ENCODE data around the gene ATP9B.
"Not testable (repeated sequence)": the region's sequence is repeated elsewhere in the genome, so short reads cannot be mapped to it uniquely, and the experiment has no call there.

ATP9B gene

DNA sequence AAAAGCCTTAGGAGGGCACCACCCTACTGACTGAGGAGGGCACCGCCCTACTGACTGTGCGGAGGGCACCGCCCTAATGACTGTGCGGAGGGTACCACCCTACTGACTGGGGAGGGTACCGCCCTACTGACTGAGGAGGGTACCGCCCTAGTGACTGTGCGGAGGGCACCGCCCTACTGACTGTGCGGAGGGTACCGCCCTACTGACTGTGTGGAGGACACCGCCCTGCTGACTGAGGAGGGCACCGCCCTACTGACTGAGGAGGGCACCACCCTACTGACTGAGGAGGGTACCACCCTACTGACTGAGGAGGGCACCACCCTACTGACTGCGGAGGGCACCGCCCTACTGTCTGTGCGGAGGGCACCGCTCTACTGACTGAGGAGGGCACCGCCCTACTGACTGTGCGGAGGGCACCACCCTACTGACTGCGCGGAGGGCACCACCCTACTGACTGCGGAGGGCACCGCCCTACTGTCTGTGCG is 176.4 kb downstream of the ATP9B start:
- no peak for DNase-seq (ENCODE audit: low read depth)

GRCh38 chr18:79246309-79247108 is 177.3 kb downstream of the ATP9B start:
- DNase-seq (ENCODE audit: low read depth) = peak; percentile 68

DNA sequence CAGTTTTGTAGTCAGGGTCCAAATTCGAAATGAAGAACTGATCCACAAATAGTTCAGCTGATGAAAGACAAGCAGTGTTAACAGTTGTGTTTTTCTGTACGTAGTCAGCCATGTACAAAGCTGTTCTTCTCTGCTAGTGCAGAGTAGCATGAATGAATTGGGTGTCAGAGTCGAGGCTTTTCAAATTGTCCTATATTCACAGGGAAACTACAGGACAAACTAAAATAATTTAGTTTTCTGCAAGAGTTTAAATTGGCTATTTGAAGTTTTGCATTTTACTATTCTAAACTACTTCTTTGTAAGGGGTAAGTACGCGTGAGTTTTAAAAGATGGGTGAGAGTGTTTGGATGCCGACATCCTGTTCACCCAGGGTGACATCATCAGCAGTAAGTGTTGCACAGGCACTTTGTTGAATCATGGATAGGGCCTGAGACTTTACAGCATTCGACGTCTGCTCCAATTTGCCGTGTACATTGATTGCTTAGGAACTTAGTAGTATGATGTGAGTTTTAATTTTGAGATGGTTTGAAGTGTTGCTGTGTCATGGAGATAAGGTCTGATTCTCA is 179.4 kb downstream of the ATP9B start:
- DNase-seq (ENCODE audit: low read depth) = peak; percentile 11

DNA sequence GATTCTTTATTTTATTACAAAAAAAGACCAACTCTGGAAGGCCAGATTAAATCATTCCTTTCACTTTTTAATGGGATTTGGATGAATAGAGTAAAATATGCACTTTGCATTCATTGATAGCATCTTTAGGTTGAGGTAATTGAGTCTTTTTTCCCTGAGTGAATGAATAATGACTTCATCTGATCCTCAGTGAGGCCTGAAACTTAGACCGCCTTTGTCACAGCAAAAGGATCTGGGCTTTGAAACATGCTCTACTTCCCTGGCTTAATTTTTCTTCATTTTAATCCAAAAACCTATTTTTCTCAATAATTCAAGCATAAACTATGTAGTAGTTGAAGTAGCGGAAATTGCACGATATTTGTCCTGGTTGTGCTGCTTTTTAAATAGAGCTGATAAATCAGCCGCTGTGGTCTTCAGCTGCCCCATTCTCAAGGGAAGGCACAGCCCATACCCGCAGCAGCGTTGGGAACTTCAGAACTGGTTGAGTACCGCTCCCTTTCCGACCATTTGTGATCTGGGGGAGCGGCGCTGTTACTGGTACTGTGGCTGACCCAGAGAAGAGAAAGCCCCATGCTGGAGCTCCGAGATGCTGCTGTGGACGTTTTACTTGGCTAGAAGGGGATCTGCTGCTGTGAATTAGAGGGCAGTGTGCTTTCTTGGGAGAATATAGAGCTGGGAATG is 181.2 kb downstream of the ATP9B start:
- DNase-seq (ENCODE audit: low read depth) = no peak

GRCh38 chr18:79251021-79251420 is 181.8 kb downstream of the ATP9B start:
- no peak for DNase-seq (ENCODE audit: low read depth)

DNA sequence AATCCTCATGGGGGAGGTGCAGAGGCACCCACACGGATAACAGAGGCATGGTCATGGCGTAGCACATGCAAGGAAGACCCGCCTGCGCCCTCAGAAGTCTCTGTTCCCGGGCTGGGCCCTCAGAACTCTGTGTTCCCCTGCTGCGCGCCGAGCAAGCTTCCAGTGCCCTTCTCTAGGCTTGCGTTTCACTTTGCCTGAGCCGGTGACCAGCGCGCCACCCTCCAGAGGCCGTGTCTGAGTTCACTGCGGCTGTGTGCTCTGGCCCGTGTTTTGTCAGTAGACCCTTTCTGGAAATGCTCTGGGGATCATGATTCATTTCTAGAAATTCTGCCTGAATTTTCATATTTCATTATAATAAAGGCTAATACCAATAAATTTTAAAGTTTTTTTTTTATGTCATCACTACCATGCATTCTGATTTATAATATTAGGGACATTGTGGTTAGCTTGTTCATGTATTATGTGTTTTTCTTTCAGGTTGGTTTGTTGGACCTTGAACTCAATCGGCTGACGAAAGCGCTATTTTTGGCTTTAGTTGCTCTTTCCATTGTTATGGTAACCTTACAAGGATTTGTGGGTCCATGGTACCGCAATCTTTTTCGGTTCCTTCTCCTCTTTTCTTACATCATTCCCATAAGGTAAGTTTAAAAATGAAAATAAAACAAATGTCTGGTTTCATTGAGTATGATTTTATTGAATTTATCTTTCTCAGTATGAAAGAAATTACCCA is 183.9 kb downstream of the ATP9B start:
- DNase-seq (ENCODE audit: low read depth) = no peak

GRCh38 chr18:79257480-79257879 is 188.3 kb downstream of the ATP9B start:
- no peak for DNase-seq (ENCODE audit: low read depth)

GRCh38 chr18:79258447-79258846 is 189.3 kb downstream of the ATP9B start:
- no peak for DNase-seq (ENCODE audit: low read depth)

DNA sequence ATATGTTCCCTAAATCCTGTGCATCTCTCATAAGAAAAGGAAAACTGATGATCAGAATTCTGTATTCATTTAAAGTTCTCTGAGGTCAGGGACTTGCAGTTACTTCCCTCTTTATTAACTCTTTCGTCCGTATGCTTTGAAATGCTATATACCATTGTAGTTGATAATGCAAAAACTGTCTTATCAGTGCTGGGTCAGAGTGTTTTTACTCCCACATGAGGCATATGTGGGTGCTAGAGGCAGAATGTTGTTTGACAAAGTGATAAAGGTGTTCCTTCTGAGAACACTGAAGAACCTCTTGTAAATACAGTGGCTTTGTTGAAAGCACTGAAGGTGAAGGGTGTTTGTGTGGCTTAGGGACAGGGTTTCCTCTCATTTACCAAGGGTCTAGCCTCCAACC is 190.0 kb downstream of the ATP9B start:
- no peak for DNase-seq (ENCODE audit: low read depth)

- DNase-seq (ENCODE audit: low read depth) = no peak
Observed at GRCh38 chr18:79260023-79260422, 190.8 kb downstream of the ATP9B start.

DNA sequence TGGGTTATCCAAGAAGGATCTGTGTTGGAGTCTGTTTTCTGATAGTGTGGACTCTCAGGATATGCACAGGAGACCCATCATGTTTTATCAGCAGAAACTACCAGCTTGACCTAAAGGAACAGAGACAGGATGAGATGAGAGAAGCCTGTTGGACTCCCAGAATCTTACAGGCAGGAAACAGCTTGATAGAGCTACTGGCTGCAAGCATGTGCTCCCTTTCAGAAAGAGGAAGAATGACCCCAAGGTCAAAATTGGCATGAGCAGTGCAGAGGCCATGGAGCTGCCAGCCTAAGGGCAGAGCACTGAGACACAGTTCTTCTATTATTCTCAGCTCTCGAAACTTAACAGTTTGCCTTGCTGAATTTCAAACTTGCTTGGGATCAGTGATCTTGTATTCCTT is 191.3 kb downstream of the ATP9B start:
- DNase-seq (ENCODE audit: low read depth) = no peak

GRCh38 chr18:79265068-79265467 is 195.9 kb downstream of the ATP9B start:
- not testable (repeated sequence) for DNase-seq (ENCODE audit: low read depth)

GRCh38 chr18:79271812-79272211 is 202.6 kb downstream of the ATP9B start:
- not testable (repeated sequence) for DNase-seq (ENCODE audit: low read depth)

- no peak for DNase-seq (ENCODE audit: low read depth)
Observed at GRCh38 chr18:79272916-79273315, 203.7 kb downstream of the ATP9B start.

- no peak for DNase-seq (ENCODE audit: low read depth)
Observed at GRCh38 chr18:79274823-79275222, 205.6 kb downstream of the ATP9B start.

DNA sequence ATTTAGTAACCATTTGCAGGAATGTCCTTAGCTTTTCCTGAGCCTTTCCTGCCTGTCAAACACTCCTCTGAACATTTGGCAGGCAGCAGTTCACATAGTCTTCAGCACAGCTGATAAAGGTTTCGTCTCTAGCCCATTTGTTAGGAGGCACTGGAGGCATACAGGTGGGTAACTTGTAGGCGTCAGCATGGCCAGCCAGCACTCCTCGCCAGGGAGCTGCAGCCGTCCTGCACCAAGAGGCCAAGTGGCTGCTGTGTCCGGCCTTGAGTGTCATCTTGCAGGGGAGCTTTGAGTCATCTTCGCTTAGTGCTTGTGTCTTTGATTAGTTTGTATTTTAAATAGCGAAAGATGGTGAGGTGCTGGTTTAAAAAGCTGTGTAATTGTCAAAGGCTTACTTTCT is 206.3 kb downstream of the ATP9B start:
- no peak for DNase-seq (ENCODE audit: low read depth)

DNA sequence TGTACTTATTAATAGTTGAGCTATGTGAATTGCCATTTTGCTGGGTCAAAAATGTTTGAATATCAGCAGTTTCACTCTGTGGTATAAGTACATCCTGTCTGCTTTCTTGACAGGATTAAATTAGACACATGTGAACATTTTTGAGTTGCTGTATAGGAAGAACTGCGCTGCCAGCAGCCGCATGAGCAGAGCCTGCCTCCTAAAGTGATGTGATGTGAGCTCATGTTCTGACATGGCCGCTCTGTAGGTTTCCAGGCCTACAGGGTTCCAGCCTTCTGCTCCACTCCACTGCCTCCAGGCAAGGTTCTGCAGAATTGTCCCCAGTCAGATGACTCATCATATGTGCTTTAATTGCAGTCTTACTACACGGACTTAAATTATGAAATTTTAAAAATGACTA is 206.8 kb downstream of the ATP9B start:
- peak; percentile 14 for DNase-seq (ENCODE audit: low read depth)

DNA sequence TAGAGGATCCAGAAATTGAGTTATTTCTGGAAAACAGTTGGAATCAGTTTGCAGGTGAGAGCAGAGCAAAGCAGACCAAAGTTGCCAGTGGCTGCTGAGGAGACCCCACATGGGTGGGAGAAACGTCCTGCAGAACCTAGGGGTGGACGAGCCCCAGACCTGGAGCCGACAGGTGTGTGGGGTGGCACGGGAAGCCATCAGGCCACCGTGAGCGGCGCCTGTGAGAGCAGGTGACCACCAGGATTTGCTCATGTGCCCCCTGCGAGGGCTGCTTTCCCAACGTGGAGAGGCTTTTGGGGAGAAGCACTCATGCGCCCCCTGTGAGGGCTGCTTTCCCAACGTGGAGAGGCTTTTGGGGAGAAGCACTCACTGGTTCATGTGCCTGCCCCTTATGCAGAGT is 209.7 kb downstream of the ATP9B start:
- DNase-seq (ENCODE audit: low read depth) = no peak

DNA sequence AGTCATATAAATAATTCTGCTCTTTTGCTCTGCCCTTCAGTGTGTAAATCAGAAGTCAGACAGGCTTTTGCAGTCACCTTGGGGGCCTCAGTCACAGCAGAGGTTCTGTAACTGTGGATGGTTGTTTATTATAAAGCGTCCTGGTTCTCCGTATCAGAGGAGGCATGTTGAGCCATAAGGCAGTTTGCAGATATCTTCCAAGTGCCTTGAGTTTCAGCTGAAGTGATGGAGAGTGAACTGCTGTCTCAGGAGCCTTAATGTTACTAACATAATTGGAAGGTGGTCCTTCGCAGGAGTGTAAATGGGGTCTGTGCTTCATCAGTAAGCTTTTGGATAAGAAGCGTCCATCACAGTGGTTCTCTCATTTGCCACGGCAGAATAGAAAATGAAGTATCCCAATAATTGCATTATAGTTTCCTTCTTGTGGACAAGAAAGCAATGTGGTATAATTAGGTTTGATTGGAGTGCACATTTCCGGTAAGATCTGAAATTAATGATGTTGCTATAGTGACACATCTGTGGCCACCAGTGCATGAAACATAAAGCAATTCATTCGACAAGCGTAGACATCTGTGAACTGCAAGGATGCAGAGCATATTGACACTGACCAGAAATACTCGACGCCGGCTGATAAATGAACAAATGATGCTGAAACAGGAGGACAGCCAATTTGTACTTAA is 214.1 kb downstream of the ATP9B start:
- no peak for DNase-seq (ENCODE audit: low read depth)

DNA sequence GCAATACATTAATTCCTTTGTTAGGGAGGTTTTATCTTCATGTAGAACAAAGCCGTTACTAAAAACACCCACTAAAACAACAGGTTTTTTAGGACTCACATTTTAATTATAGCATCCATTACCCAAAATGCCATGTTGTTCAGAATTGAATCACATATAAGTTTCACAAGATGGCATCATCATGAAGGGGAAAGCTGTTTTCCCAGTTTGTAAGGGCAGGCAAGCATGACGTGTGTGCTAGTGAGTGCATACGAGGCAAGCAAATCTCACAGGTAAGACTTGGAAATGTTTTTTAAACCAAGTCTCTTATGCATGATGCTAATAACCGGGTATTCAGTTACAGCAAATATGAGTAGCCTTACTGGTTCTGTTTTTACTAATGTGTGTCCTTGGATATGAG is 214.7 kb downstream of the ATP9B start:
- no peak for DNase-seq (ENCODE audit: low read depth)

GRCh38 chr18:79285191-79285590 is 216.0 kb downstream of the ATP9B start:
- DNase-seq (ENCODE audit: low read depth) = not testable (repeated sequence)

DNA sequence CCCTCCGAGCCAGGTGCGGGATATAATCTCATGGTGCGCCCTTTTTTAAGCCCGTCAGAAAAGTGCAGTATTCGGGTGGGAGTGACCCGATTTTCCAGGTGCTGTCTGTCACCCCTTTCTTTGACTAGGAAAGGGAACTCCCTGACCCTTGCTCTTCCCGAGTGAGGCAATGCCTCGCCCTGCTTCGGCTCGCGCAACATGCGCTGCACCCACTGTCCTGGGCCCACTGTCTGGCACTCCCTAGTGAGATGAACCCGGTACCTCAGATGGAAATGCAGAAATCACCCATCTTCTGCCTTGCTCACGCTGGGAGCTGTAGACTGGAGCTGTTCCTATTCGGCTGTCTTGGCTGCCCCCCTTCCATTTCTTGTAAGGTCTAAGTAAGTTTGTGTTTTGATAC is 221.2 kb downstream of the ATP9B start:
- DNase-seq (ENCODE audit: low read depth) = not testable (repeated sequence)

All from amniotic epithelial cell (primary cell).